Mesenchymal stem cell (in vitro differentiated cells and primary cell): Measurements from ENCODE around the gene LRRC36.

Experiments used
- DNase-seq: peaks from one replicate; pipeline ENCODE4 v3.0.0-alpha.2; 2013
- H2AFZ ChIP-seq: one replicate; pipeline ENCODE4 v1.6.1; 2013; ENCODE audit warnings: low read depth, mild to moderate bottlenecking, control low read depth, inconsistent platforms, low read length, moderate library complexity
- H2AK5ac ChIP-seq: 2 replicates; pipeline ENCODE4 v1.6.1; 2013; ENCODE audit warnings: low read length, moderate library complexity, mild to moderate bottlenecking, inconsistent platforms; ENCODE audit not compliant: severe bottlenecking
- H2BK120ac ChIP-seq: one replicate; pipeline ENCODE4 v1.6.1; 2013; ENCODE audit warnings: low read depth, mild to moderate bottlenecking, inconsistent platforms, low read length, moderate library complexity
- H2BK12ac ChIP-seq, 2 experiments: one replicate each; pipeline ENCODE4 v1.6.1; 2013; ENCODE audit warnings: inconsistent platforms in 2 of 2, low read length in 2 of 2, mild to moderate bottlenecking in 2 of 2, moderate library complexity in 2 of 2, control low read depth in 1 of 2
- H2BK15ac ChIP-seq: one replicate; pipeline ENCODE4 v1.6.1; 2013; ENCODE audit warnings: mild to moderate bottlenecking, low read depth, inconsistent platforms; ENCODE audit not compliant: poor library complexity, severe bottlenecking
- H2BK5ac ChIP-seq: 2 replicates; pipeline ENCODE4 v1.6.1; 2013; ENCODE audit warnings: low read depth, mild to moderate bottlenecking, low read length, control low read depth, inconsistent platforms; ENCODE audit not compliant: poor library complexity, severe bottlenecking
- H3K14ac ChIP-seq, 2 experiments: one replicate each; pipeline ENCODE4 v1.6.1; 2013; ENCODE audit warnings: inconsistent platforms in 2 of 2, low read length in 2 of 2, control low read depth in 1 of 2, mild to moderate bottlenecking in 1 of 2, moderate library complexity in 1 of 2
- H3K18ac ChIP-seq, 2 experiments: one replicate each; pipeline ENCODE4 v1.6.1; 2013; ENCODE audit warnings: inconsistent platforms in 2 of 2, low read length in 2 of 2, control low read depth in 1 of 2, low read depth in 1 of 2, mild to moderate bottlenecking in 1 of 2
- H3K23ac ChIP-seq, 2 experiments: one replicate each; pipeline ENCODE4 v1.6.1; 2013; ENCODE audit warnings: inconsistent platforms in 2 of 2, low read length in 2 of 2, mild to moderate bottlenecking in 2 of 2, moderate library complexity in 2 of 2, control low read depth in 1 of 2
- H3K27ac ChIP-seq: 2 replicates; pipeline ENCODE4 v1.5.1; 2013; ENCODE audit warnings: mild to moderate bottlenecking, moderate library complexity, low read length, control low read depth, inconsistent platforms; ENCODE audit not compliant: poor library complexity, severe bottlenecking
- H3K27me3 ChIP-seq, 2 experiments: 2 replicates each; pipeline versions ENCODE4 v1.6.1 to v1.7.0; 2013; ENCODE audit warnings: low read length in 2 of 2, mild to moderate bottlenecking in 2 of 2, moderate library complexity in 2 of 2, control low read depth in 1 of 2, inconsistent platforms in 1 of 2; ENCODE audit not compliant: control insufficient read depth in 1 of 2, insufficient read depth in 1 of 2
- H3K36me3 ChIP-seq, 2 experiments: 2 replicates each; pipeline versions ENCODE4 v1.6.1 to v1.7.0; 2013; ENCODE audit warnings: low read length in 2 of 2, control low read depth in 1 of 2, inconsistent platforms in 1 of 2, low read depth in 1 of 2, mild to moderate bottlenecking in 1 of 2; ENCODE audit not compliant: insufficient read depth in 2 of 2, control insufficient read depth in 1 of 2
- H3K4ac ChIP-seq, 2 experiments: one replicate each; pipeline ENCODE4 v1.6.1; 2013; ENCODE audit warnings: inconsistent platforms in 2 of 2, low read length in 2 of 2, mild to moderate bottlenecking in 2 of 2, moderate library complexity in 2 of 2, control low read depth in 1 of 2, low read depth in 1 of 2
- H3K4me1 ChIP-seq: 2 replicates; pipeline ENCODE4 v1.6.1; 2013; ENCODE audit warnings: low read depth, low read length, control low read depth; ENCODE audit not compliant: control insufficient read depth, insufficient read depth
- H3K4me2 ChIP-seq: 2 replicates; pipeline ENCODE4 v1.6.1; 2013; ENCODE audit warnings: low read length, mild to moderate bottlenecking, inconsistent platforms; ENCODE audit not compliant: poor library complexity, severe bottlenecking
- H3K4me3 ChIP-seq, 2 experiments: 2 replicates each; pipeline versions ENCODE4 v1.5.1 to v1.7.0; 2013; ENCODE audit warnings: low read length in 2 of 2, mild to moderate bottlenecking in 2 of 2, control low read depth in 1 of 2, low read depth in 1 of 2; ENCODE audit not compliant: insufficient read depth in 1 of 2
- H3K79me1 ChIP-seq: replicated peaks from 2 replicates; pipeline ENCODE4 v1.6.1; 2013; ENCODE audit warnings: mild to moderate bottlenecking, control low read depth, low read length, inconsistent platforms; ENCODE audit not compliant: poor library complexity, severe bottlenecking
- H3K9ac ChIP-seq: 2 replicates; pipeline ENCODE4 v1.7.0; 2013; ENCODE audit warnings: mild to moderate bottlenecking, low read length, moderate library complexity
- H3K9me3 ChIP-seq: 2 replicates; pipeline ENCODE4 v1.7.0; 2013; ENCODE audit warnings: mild to moderate bottlenecking, low read length; ENCODE audit not compliant: control insufficient read depth
- H4K8ac ChIP-seq: one replicate; pipeline ENCODE4 v1.6.1; 2013; ENCODE audit warnings: inconsistent platforms, mild to moderate bottlenecking, low read length, moderate library complexity
- H4K91ac ChIP-seq: one replicate; pipeline ENCODE4 v1.6.1; 2013; ENCODE audit warnings: mild to moderate bottlenecking, low read length, inconsistent platforms
- WGBS: methylation state at CpG from one replicate; pipeline ENCODE4 v1.1.7; 2013; ENCODE audit warnings: mixed read lengths; 5-methylcytosine and 5-hydroxymethylcytosine counted together

The LRRC36 gene

GRCh38 chr16:67393788-67394154, 67.2 kb downstream of the LRRC36 start:
- peak overlapping the region; percentile 85 for H3K9ac ChIP-seq
- H3K23ac ChIP-seq = peak overlapping the region in 1 of 2 experiments; percentile 34
- H3K9me3 ChIP-seq = no peaks in the 10 kb centered on the region
- peaks cover 42% of the 10 kb centered on the region for H3K4me1 ChIP-seq
- H3K14ac ChIP-seq = no peak overlapping the region
- DNase-seq = no peak
- H2BK5ac ChIP-seq = no peak overlapping the region
- no peak overlapping the region for H3K4ac ChIP-seq
- H3K18ac ChIP-seq = peak overlapping the region; percentile 28 to 34
- peak overlapping the region in 1 of 2 experiments; percentile 45 for H2BK12ac ChIP-seq
- H3K27me3 ChIP-seq = peaks cover 15 to 69% of the 10 kb centered on the region in 2 experiments
- no peaks in the 10 kb centered on the region for H3K79me1 ChIP-seq
- peak overlapping the region; percentile 1 for H4K8ac ChIP-seq
- H3K36me3 ChIP-seq = no peaks in the 10 kb centered on the region
- H3K4me3 ChIP-seq = peak overlapping the region in 1 of 2 experiments; percentile 74
- H3K4me2 ChIP-seq = peak overlapping the region; percentile 37
- H2AK5ac ChIP-seq = no peak overlapping the region
- peak overlapping the region; percentile 12 for H2BK15ac ChIP-seq
- no peak overlapping the region for H2BK120ac ChIP-seq
- H4K91ac ChIP-seq = peak overlapping the region; percentile 9
- H3K27ac ChIP-seq = no peak overlapping the region
- H2AFZ ChIP-seq = no peak overlapping the region
- WGBS = 17% methylated on average over 19 of the region's 20 CpGs

- Histone ChIP-seq H3K27ac (no peak overlapping the region), H3K9me3 (no peaks in the 10 kb centered on the region), H3K36me3 (no peaks in the 10 kb centered on the region), H3K14ac (no peak overlapping the region), H2BK15ac (peak overlapping the region; percentile 30), H3K4ac (no peak overlapping the region), H2AK5ac (no peak overlapping the region), H3K4me3 (peak overlapping the region in 1 of 2 experiments; percentile 74), H3K27me3 (peaks cover 15 to 75% of the 10 kb centered on the region in 2 experiments), H2BK120ac (no peak overlapping the region), H3K4me1 (peaks cover 46% of the 10 kb centered on the region), H3K23ac (no peak overlapping the region), H3K18ac (peak overlapping the region; percentile 6 to 34), H3K9ac (peak overlapping the region; percentile 85), H4K91ac (no peak overlapping the region), H4K8ac (peak overlapping the region; percentile 58), H3K79me1 (no peaks in the 10 kb centered on the region), H2BK12ac (peak overlapping the region in 1 of 2 experiments; percentile 10), H2BK5ac (no peak overlapping the region), H2AFZ (no peak overlapping the region), H3K4me2 (peak overlapping the region; percentile 27)
- 15% methylated on average over 67 of the region's 88 CpGs for WGBS
- peak; percentile 38 for DNase-seq
These were observed 67.8 kb downstream of the LRRC36 start for GRCh38 chr16:67394155-67395104.

GRCh38 chr16:67395105-67395457, 68.5 kb downstream of the LRRC36 start:
- Histone ChIP-seq H3K23ac (no peak overlapping the region), H3K4ac (no peak overlapping the region), H4K8ac (no peak overlapping the region), H3K18ac (no peak overlapping the region), H2AK5ac (no peak overlapping the region), H2AFZ (no peak overlapping the region), H3K79me1 (no peaks in the 10 kb centered on the region), H3K27me3 (peaks cover 15 to 81% of the 10 kb centered on the region in 2 experiments), H4K91ac (no peak overlapping the region), H2BK15ac (peak overlapping the region; percentile 30), H3K9me3 (no peaks in the 10 kb centered on the region), H3K27ac (no peak overlapping the region), H3K36me3 (no peaks in the 10 kb centered on the region), H3K4me3 (no peak overlapping the region), H3K9ac (no peak overlapping the region), H3K4me1 (peaks cover 52% of the 10 kb centered on the region), H3K14ac (no peak overlapping the region), H2BK120ac (no peak overlapping the region), H3K4me2 (no peak overlapping the region), H2BK5ac (no peak overlapping the region), H2BK12ac (no peak overlapping the region)
- WGBS = 78% methylated on average over 7 of the region's 10 CpGs
- no peak for DNase-seq

- Histone ChIP-seq H3K27me3 (peaks cover 11 to 81% of the 10 kb centered on the region in 2 experiments), H3K36me3 (no peaks in the 10 kb centered on the region), H3K9me3 (no peaks in the 10 kb centered on the region), H2BK5ac (no peak overlapping the region), H3K23ac (no peak overlapping the region), H3K9ac (peak overlapping the region; percentile 60), H3K18ac (peak overlapping the region in 1 of 2 experiments; percentile 1), H2AK5ac (no peak overlapping the region), H3K4me1 (peaks cover 52% of the 10 kb centered on the region), H3K4me2 (no peak overlapping the region), H2BK15ac (no peak overlapping the region), H3K79me1 (no peaks in the 10 kb centered on the region), H3K27ac (no peak overlapping the region), H2BK12ac (peak overlapping the region in 1 of 2 experiments; percentile 59), H4K91ac (no peak overlapping the region), H3K4me3 (no peak overlapping the region), H3K4ac (no peak overlapping the region), H2BK120ac (no peak overlapping the region), H3K14ac (no peak overlapping the region), H4K8ac (peak overlapping the region; percentile 12), H2AFZ (no peak overlapping the region)
- DNase-seq = peak; percentile 67
- 87% methylated on average over 13 of the region's 13 CpGs for WGBS
These were observed 69.0 kb downstream of the LRRC36 start for GRCh38 chr16:67395458-67396158.
